ENCODE data around the gene PRX.
A peak's percentile ranks its signal among the peaks of the same experiment; 100 is the strongest.
"Not testable (repeated sequence)": the region's sequence is repeated elsewhere in the genome, so short reads cannot be mapped to it uniquely, and the experiment has no call there.

PRX gene, protein sequence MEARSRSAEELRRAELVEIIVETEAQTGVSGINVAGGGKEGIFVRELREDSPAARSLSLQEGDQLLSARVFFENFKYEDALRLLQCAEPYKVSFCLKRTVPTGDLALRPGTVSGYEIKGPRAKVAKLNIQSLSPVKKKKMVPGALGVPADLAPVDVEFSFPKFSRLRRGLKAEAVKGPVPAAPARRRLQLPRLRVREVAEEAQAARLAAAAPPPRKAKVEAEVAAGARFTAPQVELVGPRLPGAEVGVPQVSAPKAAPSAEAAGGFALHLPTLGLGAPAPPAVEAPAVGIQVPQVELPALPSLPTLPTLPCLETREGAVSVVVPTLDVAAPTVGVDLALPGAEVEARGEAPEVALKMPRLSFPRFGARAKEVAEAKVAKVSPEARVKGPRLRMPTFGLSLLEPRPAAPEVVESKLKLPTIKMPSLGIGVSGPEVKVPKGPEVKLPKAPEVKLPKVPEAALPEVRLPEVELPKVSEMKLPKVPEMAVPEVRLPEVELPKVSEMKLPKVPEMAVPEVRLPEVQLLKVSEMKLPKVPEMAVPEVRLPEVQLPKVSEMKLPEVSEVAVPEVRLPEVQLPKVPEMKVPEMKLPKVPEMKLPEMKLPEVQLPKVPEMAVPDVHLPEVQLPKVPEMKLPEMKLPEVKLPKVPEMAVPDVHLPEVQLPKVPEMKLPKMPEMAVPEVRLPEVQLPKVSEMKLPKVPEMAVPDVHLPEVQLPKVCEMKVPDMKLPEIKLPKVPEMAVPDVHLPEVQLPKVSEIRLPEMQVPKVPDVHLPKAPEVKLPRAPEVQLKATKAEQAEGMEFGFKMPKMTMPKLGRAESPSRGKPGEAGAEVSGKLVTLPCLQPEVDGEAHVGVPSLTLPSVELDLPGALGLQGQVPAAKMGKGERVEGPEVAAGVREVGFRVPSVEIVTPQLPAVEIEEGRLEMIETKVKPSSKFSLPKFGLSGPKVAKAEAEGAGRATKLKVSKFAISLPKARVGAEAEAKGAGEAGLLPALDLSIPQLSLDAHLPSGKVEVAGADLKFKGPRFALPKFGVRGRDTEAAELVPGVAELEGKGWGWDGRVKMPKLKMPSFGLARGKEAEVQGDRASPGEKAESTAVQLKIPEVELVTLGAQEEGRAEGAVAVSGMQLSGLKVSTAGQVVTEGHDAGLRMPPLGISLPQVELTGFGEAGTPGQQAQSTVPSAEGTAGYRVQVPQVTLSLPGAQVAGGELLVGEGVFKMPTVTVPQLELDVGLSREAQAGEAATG (N-terminal part only)
- total RNA-seq: 0.17 to 3.7 (median 1.2) reads per million in 18 experiments

DNA sequence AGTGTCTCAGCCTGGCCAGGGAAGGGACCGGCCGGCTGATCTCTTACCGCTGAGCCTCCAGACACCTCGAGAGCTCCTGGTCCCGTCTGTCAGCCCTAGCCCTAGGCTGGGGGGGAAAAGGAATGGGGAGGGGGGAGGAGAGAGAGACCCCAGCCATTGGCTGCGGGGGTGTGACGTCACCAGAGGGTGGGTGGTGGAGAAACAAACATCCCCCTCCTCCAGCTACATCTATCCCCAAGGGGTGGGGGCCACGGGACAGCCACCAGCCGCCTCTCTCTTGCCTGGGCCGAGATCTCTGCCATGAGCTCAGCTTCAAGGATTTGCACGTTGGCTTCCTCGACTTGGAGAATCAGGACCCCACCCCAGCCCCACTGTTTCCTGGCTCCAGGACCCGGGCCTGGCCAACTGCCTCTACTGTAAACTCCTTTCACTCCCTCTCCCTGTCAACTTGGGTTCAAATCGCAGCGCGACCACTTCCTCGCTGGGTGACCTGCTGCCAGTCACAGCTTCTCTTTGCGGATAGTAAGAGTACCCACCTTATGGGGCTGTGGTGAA is at the start of gene PRX:
TSS of gene PRX (minus strand) at position 88 of the 555 bp plus-strand sequence. CDS start 5,446 bp downstream, outside the sequence.
- DNase-seq: no peak

DNA sequence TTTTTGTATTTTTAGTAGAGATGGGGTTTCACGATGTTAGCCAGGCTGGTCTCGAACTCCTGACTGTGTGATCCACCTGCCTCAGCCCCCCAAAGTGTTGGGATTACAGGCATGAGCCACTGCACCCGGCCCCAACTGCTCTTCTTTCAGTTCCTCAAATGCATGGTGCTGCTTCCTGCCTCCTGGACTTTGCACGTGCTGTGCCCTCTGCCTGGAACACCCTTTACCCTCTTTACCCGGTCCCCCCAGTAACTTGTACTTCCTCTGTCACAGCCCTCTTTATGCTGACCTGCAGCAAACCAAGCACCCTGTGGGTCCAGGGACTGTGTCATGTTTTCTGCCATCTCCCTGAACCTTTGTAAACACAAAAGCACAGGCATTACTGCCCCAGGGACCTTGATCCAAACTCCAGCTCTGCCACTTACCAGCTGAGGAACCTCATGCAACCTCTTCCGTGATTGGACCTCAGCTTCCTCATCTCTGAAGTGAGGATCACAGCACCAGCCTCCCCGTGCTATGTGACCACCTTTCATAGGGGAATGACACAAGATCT is 48.6 kb upstream of the PRX start:
- peak; percentile 81 to 82 for DNase-seq

DNA sequence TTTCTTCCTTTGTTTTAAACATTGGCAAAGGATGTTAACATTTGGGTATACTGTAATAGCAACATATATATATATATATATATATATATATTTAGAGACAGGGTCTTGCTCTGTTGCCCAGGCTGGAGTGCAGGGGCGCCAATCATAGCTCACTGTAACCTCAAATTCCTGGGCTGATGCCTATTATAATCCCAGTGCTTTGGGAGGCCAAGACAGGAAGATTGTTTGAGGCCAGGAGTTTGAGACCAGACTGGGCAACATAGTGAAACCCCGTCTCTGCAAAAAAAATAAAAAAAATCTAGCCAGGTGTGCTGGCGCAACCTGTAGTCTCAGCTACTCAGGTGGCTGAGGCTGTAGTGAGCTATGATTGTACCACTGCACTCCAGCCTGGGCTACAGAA is 47.0 kb upstream of the PRX start:
- no peak for DNase-seq

DNA sequence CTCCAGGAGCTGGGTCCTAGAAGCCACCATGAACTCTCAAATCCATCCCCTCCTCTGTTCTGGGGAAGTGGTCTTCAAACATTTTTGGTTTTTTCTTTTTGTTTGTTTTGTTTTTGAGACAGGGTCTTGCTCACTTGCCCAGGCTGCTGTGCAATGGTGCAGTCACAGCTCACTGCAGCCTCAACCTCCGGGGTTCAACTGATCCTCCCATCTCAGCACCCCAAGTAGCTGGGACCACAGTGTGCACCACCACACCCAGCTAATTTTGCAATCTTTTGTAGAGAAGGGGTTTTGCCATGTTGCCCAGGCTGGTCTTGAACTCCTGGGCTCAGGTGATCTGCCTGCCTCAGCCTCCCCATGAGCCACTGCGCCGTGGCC is 45.4 kb upstream of the PRX start:
- DNase-seq: no peak

DNA sequence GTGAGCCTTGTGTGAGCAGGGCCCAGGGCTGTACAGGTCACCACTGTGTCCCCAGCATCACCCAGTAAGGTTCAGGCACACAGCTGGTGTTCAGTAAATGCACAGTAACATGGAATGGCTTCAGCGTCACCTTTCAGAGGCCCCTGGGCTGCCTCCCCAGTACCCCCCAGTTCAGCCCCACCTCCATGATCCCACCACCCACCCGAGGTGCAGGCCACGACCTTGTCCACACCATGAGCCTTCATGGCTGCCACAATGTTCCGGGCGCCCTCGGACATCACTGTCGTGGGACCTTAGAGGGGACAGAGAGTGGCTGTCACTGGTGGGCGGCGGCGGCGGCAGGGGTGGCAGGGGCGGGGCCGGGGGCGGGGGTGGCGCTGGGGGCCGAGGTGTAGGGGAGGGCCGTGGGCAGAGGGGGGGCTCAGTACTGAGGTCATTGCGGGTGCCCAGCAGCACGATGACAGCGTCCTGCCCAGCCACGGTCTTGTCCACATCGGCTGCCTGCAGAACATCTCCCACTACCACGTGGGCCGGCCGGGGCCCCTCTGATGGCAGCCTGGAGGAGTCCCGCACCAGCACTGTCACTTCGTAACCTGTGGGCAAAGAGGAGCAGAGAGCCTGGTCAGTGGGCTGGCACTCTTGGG is 44.9 kb upstream of the PRX start:
- DNase-seq: no peak

DNA sequence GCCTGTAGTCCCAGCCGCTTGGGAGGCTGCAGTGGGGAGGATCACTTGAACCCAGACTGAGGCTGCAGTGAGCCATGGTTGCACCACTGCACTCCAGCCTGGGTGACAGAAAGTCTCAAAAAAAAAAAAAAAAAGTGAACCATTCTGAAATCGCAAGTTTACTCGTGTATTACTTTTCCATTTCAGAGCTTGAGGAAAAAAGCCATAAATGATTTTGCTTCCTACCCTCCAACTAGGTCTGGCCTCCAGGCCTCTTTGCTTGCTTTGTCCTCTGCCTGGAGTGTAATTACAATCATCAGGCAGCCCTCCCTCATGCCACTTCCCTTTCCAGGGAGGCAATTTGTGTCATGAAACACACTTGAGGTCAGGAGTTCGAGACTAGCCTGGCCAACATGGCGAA is 43.9 kb upstream of the PRX start:
- DNase-seq: no peak

DNA sequence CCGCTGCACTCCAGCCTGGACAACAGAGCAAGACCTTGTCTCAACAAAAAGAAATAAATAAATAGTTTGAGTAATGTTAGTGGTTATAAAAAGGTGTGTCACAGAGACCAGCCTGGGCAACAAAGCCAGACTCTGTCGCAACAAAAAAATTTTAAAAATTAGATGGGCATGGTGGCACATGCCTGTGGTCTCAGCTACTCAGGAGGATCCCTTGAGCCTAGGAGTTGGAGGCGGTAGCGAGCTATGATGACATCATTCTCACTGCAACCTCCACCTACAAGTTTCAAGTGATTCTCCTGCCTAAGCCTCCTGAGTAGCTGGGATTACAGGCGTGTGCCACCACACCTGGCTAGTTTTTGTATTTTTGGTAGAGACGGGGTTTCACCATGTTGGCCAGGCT is 40.8 kb upstream of the PRX start:
- DNase-seq: not testable (repeated sequence)

DNA sequence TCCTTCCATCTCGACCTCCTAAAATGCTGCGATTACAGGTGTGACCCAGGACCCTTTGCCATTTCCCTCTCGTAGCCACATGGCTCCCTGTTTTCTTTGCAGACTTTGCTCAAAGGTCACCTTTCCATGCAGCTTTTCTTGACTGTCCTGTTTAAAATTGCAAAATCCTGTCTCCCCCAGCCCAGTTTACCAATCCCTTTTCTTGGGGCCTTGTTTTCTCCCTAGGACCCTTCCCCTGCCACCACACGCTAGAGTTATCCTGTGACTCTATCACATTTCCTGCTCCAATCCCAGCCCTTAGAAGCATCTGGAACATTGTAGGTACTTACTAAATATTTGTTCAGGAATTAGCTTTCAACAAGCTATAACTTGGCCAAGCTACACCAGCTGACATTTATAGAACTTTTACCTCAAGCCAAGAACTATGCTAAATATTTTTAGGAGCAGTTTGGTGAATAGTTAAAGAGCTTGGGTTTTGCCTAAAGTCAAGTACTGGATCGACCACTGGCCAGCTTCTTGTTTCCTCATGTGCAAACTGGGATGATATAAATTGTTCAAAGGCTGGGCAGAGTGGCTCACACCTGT is 40.1 kb upstream of the PRX start:
- DNase-seq: no peak

DNA sequence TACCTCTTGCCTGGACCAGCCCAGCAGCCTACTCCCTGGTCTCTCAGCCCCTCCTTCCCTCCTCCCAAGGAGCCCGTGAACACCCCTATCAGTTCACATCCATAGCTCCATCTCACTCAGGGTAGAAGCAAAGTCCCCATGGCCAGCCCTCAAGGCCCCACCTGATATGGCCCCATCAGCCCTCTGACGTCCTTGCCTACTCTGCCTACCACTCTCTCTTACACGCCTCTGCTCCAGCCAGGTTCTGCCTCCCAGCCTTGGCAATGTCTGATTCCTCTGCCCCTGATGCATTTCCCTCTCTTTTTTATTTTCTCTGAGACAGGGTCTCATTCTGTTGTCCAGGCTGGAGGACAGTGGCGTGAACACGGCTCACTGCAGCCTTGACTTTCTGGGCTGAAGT is 38.8 kb upstream of the PRX start:
- DNase-seq: no peak

DNA sequence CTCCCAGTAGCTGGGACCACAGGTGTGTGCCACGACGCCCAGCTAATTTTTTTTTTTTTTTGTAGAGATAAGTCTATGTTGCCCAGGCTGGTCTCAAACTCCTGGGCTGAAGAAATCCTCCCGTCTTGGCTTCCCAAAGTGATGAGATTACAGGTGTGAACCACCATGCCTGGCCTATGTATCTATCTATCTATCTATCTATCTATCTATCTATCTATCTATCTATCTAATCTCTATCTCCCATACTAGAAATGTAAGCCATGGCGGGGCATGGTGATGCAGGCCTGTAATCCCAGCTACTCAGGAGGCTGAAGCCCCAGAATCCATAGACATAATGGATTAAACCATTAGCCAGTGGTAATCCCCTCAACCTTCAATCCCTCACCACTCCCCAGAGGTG is 37.5 kb upstream of the PRX start:
- DNase-seq: no peak

DNA sequence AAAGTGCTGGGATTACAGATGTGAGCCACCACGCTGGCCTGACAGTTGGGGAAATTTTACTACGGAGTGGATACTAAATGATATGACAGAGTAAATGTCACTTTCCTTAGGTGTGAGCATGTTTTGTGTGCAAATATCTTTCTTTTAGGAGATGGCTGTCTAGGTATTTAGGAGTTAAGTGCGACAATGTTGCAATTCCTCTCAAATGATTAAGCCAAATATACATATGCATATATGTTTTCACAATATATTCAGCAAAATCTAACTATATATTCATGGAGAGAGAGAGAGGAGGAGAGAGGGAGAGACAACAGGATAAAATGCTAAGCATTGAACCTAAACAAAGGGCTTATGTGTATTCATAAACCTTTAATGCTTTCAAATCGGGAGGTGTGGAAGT is 36.3 kb upstream of the PRX start:
- no peak for DNase-seq

DNA sequence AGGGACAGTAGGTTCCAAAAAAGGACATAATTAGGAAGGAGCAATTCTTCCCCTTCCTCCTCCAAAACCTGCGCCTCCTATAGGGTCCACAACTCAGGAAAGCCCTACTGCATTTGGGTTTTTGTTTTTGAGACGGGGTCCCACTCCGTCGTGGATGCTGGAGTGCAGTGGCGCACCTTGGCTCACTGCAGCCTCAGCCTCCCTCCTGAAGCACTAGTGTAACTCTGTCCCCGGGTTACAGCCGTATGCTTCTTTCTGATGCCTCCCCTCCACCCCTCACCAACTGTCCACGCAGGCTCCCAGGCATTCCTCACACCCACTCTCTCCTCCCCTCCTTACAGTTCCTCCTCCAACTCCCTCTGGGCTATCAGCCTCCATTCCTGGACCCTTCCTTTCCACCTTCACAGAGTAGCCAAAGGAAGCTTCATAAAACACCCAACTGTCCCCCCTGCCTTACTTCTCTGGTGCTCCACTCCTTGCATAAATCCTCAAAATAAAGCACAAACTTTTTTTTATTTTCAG is 33.1 kb upstream of the PRX start:
- no peak for DNase-seq

DNA sequence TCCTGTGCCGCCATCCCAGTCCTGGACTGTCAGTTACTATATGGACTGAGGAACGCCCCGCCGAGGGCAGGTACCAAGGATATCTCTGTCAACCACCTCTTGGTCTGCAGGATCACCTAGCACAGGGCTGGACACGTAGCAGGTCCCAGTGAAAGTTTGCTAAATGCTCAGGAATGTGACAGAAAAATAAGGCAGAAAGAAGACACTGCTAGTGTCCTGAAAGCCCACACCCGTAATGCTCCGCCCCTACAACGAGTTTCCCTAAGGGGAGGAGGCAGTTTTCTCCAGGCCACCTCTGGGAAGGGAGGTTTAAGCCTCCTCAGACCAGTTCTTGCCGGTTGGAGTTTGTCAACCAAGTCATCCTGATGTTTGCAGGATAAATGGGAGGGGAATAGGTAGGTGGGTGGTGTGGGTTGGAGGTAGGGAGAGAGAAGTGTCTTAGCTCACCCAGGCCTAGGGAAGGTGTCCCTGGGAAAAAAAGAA is 32.6 kb upstream of the PRX start:
- no peak for DNase-seq

DNA sequence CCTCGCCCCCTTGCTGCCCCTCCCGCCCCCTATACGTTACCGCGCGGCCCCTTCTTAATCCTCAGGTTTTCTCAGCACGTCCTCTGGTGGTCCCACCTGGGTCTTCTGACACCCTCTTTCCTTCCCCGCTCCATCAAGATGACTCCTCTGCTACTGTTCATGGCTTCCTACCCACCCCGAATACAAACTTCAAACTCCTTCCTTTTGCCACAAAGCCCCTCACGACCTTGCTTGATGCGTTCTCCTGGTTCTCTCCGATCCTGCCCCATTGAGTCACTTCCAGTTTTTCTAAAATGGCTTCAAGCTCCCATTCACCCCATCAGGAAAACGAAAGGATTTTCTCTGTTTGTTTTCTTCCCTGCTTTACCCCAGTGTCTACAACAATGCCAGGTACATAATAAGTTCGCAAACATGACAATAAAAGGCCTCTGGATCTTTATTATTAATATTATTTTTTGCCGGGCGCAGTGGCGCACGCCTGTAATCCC is 31.7 kb upstream of the PRX start:
- no peak for DNase-seq

DNA sequence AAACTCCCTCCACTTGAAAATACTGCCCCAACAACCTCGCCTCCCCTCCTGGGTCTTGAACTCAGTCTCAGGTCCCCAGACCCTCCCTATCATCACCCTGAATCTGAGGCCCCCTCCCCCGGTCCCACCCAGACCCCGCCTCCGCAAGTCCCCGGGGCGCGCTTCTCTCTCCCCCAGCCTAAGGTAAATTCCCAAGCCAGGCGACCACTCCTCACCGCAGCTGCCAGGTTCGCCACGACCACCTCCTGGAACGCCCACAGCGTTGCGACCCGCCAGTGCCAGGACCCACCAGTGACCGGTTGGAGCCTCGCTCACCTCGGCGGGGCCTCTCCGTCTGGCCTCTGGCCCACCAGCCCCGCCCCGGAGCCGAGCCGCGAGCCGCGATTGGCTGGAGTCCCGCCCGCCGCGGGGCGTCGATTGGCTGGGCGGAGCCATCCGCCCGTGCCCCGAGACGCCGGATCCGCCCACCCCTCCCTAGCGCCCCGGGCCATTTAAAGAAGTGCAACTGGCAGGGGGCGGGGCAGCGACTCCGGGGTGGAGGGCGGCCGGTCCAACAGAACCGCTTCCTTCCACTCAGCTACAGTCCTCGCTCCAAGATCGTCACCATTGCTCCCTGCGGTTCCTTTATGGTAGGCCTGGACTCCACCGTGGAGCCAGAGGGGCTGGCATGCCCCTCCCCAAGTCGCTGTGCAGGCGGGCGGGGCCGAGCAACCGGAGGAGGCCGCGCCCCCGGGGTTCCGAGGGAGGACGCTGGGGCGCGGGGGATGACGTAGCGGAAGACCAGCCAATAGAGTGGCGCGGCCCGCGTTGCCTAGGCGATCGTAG is 31.0 kb upstream of the PRX start, which contains the start of gene SERTAD3:
TSS of gene SERTAD3 (minus strand) at position 336 of the 825 bp plus-strand sequence. CDS start 2,255 bp downstream, outside the sequence.
- peak; percentile 96 to 98 for DNase-seq

DNA sequence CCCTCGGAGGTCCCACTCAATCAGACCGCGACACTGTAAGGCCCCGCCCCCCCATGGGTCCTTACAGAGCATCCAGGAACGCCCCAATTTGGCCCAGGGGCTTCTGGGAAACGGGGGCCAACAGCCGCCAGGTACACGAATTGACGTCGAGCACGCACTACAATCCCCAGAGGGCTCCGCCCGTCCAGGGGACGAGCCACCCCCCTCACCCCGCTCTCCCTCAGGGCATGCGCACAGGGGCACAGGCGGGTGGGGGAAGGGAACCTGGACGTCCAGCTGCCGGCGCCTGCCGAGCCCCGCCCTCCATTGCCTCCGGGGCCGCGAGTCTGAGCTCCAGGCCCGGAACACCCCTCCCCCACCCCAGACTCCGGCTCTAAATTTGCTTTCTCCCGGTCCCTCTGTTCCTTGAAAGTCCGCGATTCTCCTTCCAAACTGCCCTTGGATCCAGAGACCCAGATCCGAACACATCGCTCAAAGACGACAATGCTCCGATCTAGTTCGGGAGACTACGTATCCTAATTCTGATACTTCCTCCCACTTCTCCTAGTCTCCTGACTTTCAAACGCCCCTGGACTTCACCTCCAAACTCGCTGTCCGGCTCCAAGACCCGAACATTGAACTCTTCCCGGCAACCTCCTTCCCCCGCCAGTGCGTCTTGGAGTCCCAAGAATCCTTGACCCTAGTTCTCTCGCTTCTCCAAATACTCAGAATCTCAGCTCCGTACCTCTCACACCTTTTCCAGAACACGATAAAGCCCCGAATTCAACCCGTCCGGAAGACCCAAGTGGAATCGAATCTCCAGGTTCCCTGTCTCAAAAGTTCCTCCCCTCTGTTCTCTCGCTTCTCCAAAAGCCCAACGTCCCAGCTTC is 30.2 kb upstream of the PRX start:
- DNase-seq: peak; percentile 99

DNA sequence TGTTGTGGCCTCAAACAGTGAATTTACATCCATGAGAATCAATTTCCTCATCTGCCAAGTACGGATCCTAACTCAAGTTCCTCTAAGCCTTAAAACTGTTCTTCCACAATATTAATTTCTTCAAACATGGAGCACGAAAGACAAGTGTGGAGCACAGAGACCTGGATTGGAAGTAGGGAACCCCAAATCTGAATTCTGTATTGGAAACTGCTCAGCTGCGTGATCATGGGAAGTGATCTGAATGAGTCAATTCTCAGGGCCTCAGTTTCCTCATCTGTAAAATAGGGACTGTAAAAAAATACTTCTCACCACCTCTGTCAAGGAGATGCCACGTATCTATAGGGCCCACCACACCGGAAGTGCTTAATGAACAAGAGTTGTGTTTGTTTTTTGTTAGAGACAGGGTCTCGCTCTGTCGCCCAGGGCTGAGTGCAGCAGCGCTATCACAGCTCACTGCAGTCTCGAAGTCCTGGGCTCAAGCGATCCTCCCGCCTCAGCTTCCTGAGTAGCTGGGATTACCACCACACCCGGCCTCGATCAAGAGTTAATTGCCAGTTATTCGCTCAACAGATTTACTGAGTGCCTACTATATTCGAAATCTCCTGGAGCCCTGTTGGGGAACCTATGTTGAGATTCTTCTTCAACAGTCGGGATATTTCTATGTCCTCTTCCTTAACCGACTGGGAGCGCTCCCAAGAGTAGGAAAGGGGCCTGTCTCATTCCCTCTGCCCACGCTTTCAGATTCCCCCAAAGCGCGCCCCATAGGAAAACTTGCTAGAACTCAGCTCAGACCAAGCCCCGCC is 29.4 kb upstream of the PRX start:
- DNase-seq: no peak

All from inflammatory macrophage (primary cell).